Activated T-cell treated with anti-CD3 and anti-CD28 coated beads for 1 hour (primary cell): ENCODE data around the gene DDC.
"Not testable (repeated sequence)": the region's sequence is repeated elsewhere in the genome, so short reads cannot be mapped to it uniquely, and the experiment has no call there.

ENCODE experiments used
- DNase-seq: peaks from one replicate; pipeline ENCODE4 v3.0.0-alpha.2; 2020; ENCODE audit warnings: low read depth

Gene DDC

DNA sequence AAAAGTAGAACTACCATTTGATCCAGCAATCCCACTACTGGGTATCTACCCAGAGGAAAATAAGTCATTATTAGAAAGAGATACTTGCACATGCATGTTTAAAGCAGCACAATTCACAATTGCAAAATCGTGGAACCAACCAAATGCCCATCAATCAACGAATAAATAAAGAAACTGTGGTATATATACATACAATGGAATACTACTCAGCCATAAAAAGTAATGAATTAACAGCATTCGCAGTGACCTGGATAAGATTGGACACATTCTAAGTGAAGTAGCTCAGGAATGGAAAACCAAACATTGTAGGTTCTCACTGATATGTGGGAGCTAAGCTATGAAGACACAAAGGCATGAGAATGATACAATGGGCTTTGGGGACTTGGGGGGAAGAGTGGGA lies 45.9 kb downstream of the DDC start:
- not testable (repeated sequence) for DNase-seq

- no peak for DNase-seq
Observed at GRCh38 chr7:50513166-50513871, 51.9 kb downstream of the DDC start.

DNA sequence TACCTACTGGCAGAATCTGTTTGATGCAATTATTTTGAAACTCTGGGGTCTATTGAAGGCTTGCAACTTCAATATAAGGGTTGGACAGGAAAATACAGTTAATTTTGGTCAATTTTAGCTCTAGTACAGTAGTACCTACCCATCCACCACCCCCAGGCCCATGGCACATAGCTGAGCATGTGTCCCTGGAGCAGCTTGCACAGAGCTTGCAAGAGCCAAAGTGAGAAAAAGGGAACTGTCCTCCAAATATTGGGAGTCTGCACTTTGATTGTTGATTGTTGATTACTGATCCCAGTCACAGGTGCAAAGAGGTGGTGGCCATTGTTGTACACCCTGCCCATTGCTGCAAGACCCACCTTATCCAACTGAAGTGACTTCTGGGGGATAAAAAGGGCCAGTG lies 52.8 kb downstream of the DDC start:
- DNase-seq = no peak

DNA sequence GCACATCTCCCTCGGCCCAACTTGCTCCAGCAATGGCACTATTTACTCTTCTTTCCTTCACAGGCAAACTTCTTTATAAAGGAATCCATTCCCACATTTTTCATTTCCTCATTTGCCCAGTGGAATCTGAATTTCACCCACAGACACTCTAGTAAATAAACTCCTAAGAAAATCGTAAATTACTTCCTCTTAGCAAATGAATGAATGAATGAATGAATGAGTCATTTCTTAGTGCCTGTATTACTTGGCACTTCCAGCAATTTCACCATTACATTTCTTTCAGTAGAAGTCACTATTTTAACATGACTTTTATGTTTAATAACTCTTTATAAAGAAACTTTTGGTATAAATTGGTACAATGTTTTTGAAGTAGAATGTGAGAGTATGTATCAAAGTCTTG lies 55.7 kb downstream of the DDC start:
- DNase-seq = no peak

- DNase-seq = no peak
Observed at GRCh38 chr7:50508471-50508943, 56.7 kb downstream of the DDC start.

GRCh38 chr7:50507898-50508470 lies 57.2 kb downstream of the DDC start:
- DNase-seq = no peak

- DNase-seq = no peak
Observed at GRCh38 chr7:50505553-50506210, 59.5 kb downstream of the DDC start.

DNA sequence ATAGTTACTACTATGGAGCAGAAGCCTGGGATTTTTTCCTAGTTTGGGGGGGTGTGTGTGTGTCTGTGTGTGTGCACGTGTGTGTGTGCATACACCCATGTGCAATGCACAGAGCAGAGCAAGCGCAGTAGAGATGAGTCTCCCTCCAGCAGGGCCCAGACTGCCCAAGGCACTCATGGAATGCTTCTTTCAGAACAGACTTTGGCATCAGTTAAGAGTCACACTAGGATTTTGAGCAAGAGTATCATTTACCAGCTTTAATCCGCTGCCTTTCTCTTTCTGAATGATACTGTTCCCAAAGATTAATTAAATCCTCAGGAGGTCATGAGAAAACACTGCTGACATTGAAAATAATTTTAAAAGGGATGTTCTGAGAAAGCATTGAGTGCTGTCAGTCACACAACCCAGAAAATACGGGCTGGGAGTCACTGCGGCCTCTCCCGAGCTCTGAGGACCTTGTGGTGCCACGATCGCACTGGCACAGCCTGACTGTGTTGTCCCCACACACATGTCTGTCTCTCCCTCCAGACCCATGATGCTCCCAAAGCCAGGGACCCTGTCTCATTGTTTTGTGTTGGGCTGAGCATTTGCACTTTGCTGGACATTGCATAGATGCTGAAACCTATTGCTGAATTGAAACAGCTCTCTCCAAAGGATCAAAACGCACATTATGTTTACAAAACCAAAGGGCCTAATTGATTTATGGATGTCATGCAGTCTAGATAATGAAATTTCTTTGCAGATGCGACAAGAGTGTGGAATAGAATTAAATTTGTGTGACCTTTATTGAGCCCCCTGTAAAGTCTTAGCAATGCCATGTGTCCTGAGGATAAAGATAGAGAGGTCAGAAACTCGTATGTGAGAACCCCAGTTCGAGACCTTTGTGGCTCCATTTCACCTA lies 60.3 kb downstream of the DDC start:
- no peak for DNase-seq

- DNase-seq = no peak
Observed at GRCh38 chr7:50502947-50503346, 62.3 kb downstream of the DDC start.

GRCh38 chr7:50502001-50502684 lies 63.1 kb downstream of the DDC start:
- DNase-seq = no peak

DNA sequence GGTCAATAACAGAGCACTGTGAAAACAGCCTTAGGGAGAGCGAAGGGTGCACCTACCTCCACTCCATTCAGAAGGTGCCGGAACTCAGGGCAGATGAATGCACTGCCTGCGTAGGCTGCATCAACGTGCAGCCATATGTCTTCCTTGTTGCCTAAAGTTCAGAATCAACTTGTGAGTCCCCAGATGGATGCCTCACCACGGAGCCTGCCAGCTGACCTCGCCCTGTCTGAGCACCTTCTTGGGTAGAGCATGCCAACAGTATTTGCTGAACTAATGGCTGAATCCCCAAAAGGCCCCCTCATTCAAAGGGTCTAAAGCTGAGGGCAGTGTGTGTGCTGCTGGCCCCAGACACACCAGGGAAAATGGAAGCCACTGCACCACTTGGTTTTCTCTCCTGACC lies 66.1 kb downstream of the DDC start:
- no peak for DNase-seq

- DNase-seq = no peak
Observed at GRCh38 chr7:50497968-50498367, 67.2 kb downstream of the DDC start.

DNA sequence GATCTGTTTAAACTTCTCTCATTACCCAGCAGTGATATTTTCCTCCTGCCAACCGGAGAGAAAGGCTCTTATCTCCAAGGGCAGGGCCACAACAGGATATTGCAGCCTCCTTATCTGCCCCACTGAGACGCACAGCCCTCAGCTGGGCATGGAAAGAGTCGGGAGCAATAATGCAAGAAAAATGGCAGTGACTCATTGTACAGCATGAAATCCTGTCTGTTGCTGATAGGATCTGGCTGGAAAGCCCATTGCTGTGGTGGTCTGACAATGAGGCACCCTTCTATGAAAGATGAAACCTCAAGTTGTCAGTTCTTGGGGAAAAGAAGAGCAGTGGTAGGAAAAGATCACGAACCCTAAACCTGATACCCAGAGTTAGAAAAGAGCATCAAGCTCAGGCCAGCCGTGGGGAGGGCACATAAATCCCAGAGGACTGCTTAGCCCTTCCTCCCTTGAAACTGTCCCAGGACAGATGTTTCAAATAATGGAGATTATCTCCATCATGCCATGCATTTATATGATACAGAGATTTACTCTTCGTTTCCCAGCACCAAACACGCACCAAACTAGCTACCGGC lies 68.0 kb downstream of the DDC start:
- DNase-seq = no peak

DNA sequence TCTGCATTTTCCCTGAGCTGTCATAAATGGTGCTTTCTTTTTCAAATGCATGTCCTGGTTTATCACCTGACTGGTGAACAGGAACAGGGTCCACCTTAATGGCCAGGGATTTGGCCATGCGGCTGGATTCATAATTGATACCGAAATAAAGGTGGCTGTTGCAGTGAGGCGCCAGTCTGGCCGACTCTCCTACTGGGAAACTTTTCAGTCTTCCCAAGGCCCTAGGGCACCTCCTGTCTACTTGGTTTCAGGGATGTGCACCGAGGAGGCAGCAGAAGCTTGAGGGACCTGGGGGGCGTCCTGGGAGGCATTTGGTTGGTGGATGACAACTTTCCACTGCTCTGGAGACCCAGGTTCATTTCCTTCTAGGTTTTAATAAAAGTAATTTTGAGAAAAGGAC lies 68.6 kb downstream of the DDC start:
- DNase-seq = no peak

DNA sequence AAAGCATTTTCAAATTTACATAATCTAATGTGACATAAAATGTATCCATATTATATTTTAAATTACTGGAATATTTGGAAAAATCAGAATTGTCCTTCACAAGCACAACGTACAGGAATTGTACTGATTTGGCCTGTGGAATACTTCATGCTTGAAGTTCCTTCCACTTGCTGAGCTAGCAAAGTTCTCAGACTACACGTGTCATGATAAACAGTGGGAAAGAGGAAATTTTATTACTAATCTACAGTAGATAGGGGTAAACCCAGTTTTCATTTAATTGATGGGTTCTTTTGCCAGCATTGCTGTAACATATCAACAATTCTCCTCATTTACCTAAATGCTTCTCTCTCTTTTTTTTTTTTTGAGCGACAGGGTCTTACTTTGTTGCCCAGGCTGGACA lies 69.5 kb downstream of the DDC start:
- no peak for DNase-seq

GRCh38 chr7:50492770-50493519 lies 72.3 kb downstream of the DDC start:
- no peak for DNase-seq

DNA sequence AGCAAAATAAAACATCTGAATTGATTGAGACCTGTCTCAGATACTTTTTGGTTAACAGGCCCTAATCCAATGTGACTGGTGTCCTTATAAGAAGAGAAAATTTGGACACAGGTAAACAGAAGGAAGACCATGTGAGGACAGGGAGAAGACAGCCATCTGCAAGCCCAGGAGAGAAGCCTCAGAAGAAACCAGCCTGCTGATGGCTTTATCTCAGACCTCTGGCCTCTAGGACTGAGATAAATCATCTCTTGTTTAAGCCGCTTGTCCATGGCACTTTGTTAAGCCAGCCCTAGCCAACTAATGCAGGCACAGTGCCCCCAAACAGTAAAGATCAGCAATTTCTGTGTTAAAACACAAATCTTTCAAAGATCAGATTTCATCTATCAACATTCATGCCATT lies 73.3 kb downstream of the DDC start:
- no peak for DNase-seq

- no peak for DNase-seq
Observed at GRCh38 chr7:50491209-50491608, 74.0 kb downstream of the DDC start.

DNA sequence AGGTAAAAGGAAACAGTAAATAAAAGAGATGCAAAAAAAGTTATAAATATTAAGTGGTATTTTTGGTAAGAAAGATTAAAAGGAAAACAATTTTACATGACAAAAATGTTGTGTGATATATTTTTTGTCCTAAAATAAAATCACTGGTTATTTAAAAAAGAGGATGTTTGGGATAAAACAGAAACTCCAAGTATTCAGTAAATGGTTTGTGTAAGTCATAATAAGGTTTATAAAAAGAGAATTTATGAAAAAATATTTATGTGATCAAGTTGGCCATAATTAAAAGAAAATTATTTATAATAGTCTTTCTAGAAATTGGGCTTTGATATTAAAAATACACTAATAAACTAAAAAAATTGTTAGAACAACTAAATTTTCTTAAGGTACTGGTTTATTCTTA lies 76.8 kb downstream of the DDC start:
- no peak for DNase-seq

DNA sequence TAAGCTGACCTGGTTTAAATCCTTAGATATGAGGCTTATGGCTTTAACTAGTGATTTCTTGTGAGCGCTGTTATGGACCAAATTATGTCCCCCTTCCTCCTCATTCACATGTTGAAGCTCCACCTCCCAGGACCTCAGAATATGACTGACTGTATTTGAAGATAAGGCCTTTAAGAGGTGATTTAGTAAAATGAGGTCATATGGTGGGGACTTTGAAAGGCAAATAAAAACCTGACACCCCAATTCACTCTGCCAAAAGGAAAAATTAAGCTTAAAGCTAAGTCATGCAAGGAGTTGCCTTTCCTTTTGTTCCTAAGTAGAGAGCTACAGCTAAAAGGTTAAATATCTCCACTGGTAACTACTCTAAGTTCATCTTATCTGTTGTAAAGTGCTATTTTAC lies 78.7 kb downstream of the DDC start:
- DNase-seq = no peak

- DNase-seq = no peak
Observed at GRCh38 chr7:50481867-50482266, 83.3 kb downstream of the DDC start.
